Common myeloid progenitor, CD34-positive (primary cell): ENCODE data around the gene PIP4K2A.

Experiments
- CTCF ChIA-PET: fragments of 350-600 bp; sonication (Branson Sonifier 250); formaldehyde crosslinking; loops from one replicate; lab custom pipeline; 2021; ENCODE audit warnings: antibody characterized with exemption; lab: Charles Lee
- POLR2A ChIA-PET: fragments of 350-600 bp; sonication (Branson Sonifier 250); formaldehyde crosslinking; loops from one replicate; lab custom pipeline; 2021; ENCODE audit warnings: antibody characterized with exemption; lab: Charles Lee
- DNase-seq, 3 donors: peaks; one replicate each; pipeline versions ENCODE4 v3.0.0 to v3.0.0-alpha.2; 2013
- H3K27ac ChIP-seq, 2 experiments: 1 replicate in 1 of 2; 2 replicates in 1 of 2; pipeline ENCODE4 v1.7.0; 2013; ENCODE audit warnings: inconsistent platforms in 2 of 2, low read length in 2 of 2, mild to moderate bottlenecking in 2 of 2, low read depth in 1 of 2, moderate library complexity in 1 of 2; ENCODE audit not compliant: severe bottlenecking in 2 of 2, insufficient read depth in 1 of 2, poor library complexity in 1 of 2
- H3K27me3 ChIP-seq, 5 experiments: replicated peaks in 2 of 5; 1 replicate in 3 of 5; 2 replicates in 2 of 5; pipeline versions ENCODE4 v1.6.1 to v1.7.0; 2013; ENCODE audit warnings: low read length in 4 of 5, mild to moderate bottlenecking in 2 of 5, moderate library complexity in 2 of 5, inconsistent platforms in 1 of 5; ENCODE audit not compliant: insufficient read depth in 5 of 5, control insufficient read depth in 4 of 5
- H3K36me3 ChIP-seq, 4 experiments: 1 replicate in 2 of 4; 2 replicates in 2 of 4; pipeline versions ENCODE4 v1.6.1 to v1.7.0; 2013; ENCODE audit warnings: low read length in 3 of 4, control low read depth in 1 of 4, mild to moderate bottlenecking in 1 of 4; ENCODE audit not compliant: control insufficient read depth in 4 of 4, insufficient read depth in 4 of 4
- H3K4me1 ChIP-seq, 4 experiments: 1 replicate in 3 of 4; 2 replicates in 1 of 4; pipeline versions ENCODE4 v1.6.1 to v1.7.1; 2013; ENCODE audit warnings: low read length in 3 of 4, mild to moderate bottlenecking in 3 of 4, control low read depth in 1 of 4, inconsistent platforms in 1 of 4, moderate library complexity in 1 of 4; ENCODE audit not compliant: control insufficient read depth in 4 of 4, insufficient read depth in 4 of 4; ENCODE audit errors: control extremely low read depth in 1 of 4
- H3K4me3 ChIP-seq, 7 experiments: 1 replicate in 4 of 7; 2 replicates in 3 of 7; pipeline versions ENCODE4 v1.5.1 to v1.7.0; 2013; ENCODE audit warnings: mild to moderate bottlenecking in 7 of 7, low read length in 6 of 7, moderate library complexity in 6 of 7, inconsistent platforms in 2 of 7, low read depth in 2 of 7, control low read depth in 1 of 7; ENCODE audit not compliant: insufficient read depth in 4 of 7, control insufficient read depth in 1 of 7; ENCODE audit errors: extremely low read depth in 1 of 7
- H3K9me3 ChIP-seq, 5 experiments: 1 replicate in 4 of 5; 2 replicates in 1 of 5; pipeline versions ENCODE4 v1.6.1 to v1.7.1; 2013; ENCODE audit warnings: low read length in 4 of 5, mild to moderate bottlenecking in 2 of 5, inconsistent platforms in 1 of 5, low read depth in 1 of 5, moderate library complexity in 1 of 5; ENCODE audit not compliant: control insufficient read depth in 4 of 5, insufficient read depth in 2 of 5; ENCODE audit errors: control extremely low read depth in 1 of 5
- WGBS: methylation state at CpG from one replicate; pipeline ENCODE4 v1.1.5; 2013; ENCODE audit not compliant: insufficient coverage; 5-methylcytosine and 5-hydroxymethylcytosine counted together

Gene PIP4K2A

GRCh38 chr10:22657566-22658225 lies 56.7 kb downstream of the PIP4K2A start:
- no CpG with 5 or more reads among the region's 5 CpGs for WGBS
- Histone ChIP-seq H3K4me3 (peak overlapping the region in 1 of 7 experiments; percentile 33), H3K9me3 (no peaks in the 10 kb centered on the region), H3K4me1 (peaks cover 13 to 60% (median 41%) of the 10 kb centered on the region in 4 experiments), H3K27ac (peak overlapping the region; percentile 18 to 21), H3K36me3 (peaks cover 0 to 10% (median 2%) of the 10 kb centered on the region in 4 experiments), H3K27me3 (no peaks in the 10 kb centered on the region)
- ChIA-PET CTCF (interaction anchor here (1.0 to 2.0 kb wide), 4 partner anchors 10 to 195 kb away, joined by 3 to 6 read pairs (median 4); no protein-coding TSS in a partner anchor), POLR2A (interaction anchor here (0.6 to 0.8 kb wide), 2 partner anchors 126 to 408 kb away, joined by 3 read pairs; no protein-coding TSS in a partner anchor)
- no peak for DNase-seq

GRCh38 chr10:22657024-22657423 lies 57.4 kb downstream of the PIP4K2A start:
- POLR2A ChIA-PET, result interaction anchor here (0.6 to 0.7 kb wide), 2 partner anchors 41 to 407 kb away, joined by 3 to 5 read pairs; no protein-coding TSS in a partner anchor
- Histone ChIP-seq H3K9me3 (no peaks in the 10 kb centered on the region), H3K27ac (no peak overlapping the region), H3K4me1 (peaks cover 13 to 67% (median 44%) of the 10 kb centered on the region in 4 experiments), H3K36me3 (peaks cover 0 to 10% (median 2%) of the 10 kb centered on the region in 4 experiments), H3K27me3 (no peaks in the 10 kb centered on the region), H3K4me3 (no peak overlapping the region)
- WGBS, result 100% methylated on average over 1 of the region's 4 CpGs
- CTCF ChIA-PET, result interaction anchor here (2.0 kb wide), 1 partner anchor 10 kb away, joined by 6 read pairs; no protein-coding TSS in a partner anchor
- DNase-seq, result no peak

- 99% methylated on average over 6 of the region's 8 CpGs for WGBS
- no peak overlapping the region for H3K27ac ChIP-seq
- POLR2A ChIA-PET, result no interaction called here
- no peak overlapping the region for H3K4me3 ChIP-seq
- H3K9me3 ChIP-seq, result no peaks in the 10 kb centered on the region
- no peak for DNase-seq
- peaks cover 0 to 11% (median 2%) of the 10 kb centered on the region in 4 experiments for H3K36me3 ChIP-seq
- CTCF ChIA-PET, result interaction anchor here (0.9 to 1.5 kb wide), 3 partner anchors 13 to 58 kb away, joined by 3 read pairs; partner anchors contain the start of gene PIP4K2A
- H3K4me1 ChIP-seq, result peaks cover 16 to 76% (median 48%) of the 10 kb centered on the region in 4 experiments
- no peaks in the 10 kb centered on the region for H3K27me3 ChIP-seq
These were observed 58.3 kb downstream of the PIP4K2A start for GRCh38 chr10:22656036-22656435.

- POLR2A ChIA-PET, result no interaction called here
- Histone ChIP-seq H3K4me1 (peaks cover 16 to 82% (median 48%) of the 10 kb centered on the region in 4 experiments), H3K36me3 (peaks cover 0 to 13% (median 1%) of the 10 kb centered on the region in 4 experiments), H3K27me3 (no peaks in the 10 kb centered on the region), H3K27ac (no peak overlapping the region), H3K4me3 (no peak overlapping the region), H3K9me3 (no peaks in the 10 kb centered on the region)
- CTCF ChIA-PET, result interaction anchor here (0.9 to 2.1 kb wide), 7 partner anchors 14 to 59 kb away, joined by 3 to 7 read pairs (median 3); partner anchors contain the start of gene PIP4K2A
- 67% methylated on average over 4 of the region's 10 CpGs for WGBS
- peak in 1 of 3 donors; percentile 22 for DNase-seq
These were observed 58.9 kb downstream of the PIP4K2A start for GRCh38 chr10:22655312-22655981.

- H3K4me3 ChIP-seq, result peak overlapping the region in 2 of 7 experiments; percentile 23 to 40
- CTCF ChIA-PET, result interaction anchor here (0.9 to 2.0 kb wide), 3 partner anchors 10 to 40 kb away, joined by 3 to 7 read pairs (median 3); no protein-coding TSS in a partner anchor
- POLR2A ChIA-PET, result no interaction called here
These were observed 61.3 kb downstream of the PIP4K2A start for GRCh38 chr10:22652988-22653481.

GRCh38 chr10:22651276-22651980 lies 63.0 kb downstream of the PIP4K2A start:
- no peak for DNase-seq
- H3K4me3 ChIP-seq, result no peak overlapping the region
- ChIA-PET CTCF (interaction anchor here (1.5 to 2.0 kb wide), 2 partner anchors 11 to 16 kb away, joined by 4 to 6 read pairs; no protein-coding TSS in a partner anchor), POLR2A (interaction anchor here (0.6 kb wide), 1 partner anchor 20 kb away, joined by 5 read pairs; no protein-coding TSS in a partner anchor)
- H3K27me3 ChIP-seq, result no peaks in the 10 kb centered on the region
- H3K4me1 ChIP-seq, result peaks cover 33 to 97% (median 72%) of the 10 kb centered on the region in 4 experiments
- 76% methylated on average over 9 of the region's 12 CpGs for WGBS
- no peak overlapping the region for H3K27ac ChIP-seq
- no peaks in the 10 kb centered on the region for H3K9me3 ChIP-seq
- H3K36me3 ChIP-seq, result peaks cover 0 to 12% (median 3%) of the 10 kb centered on the region in 4 experiments

More at GRCh38 chr10:22652988-22653481, 61.3 kb downstream of the PIP4K2A start:
- H3K36me3 ChIP-seq, result peaks cover 0 to 16% (median 3%) of the 10 kb centered on the region in 4 experiments
- DNase-seq, result peak in 1 of 3 donors; percentile 50
- H3K27me3 ChIP-seq, result no peaks in the 10 kb centered on the region
- 67% methylated on average over 3 of the region's 6 CpGs for WGBS
- peaks cover 24 to 94% (median 63%) of the 10 kb centered on the region in 4 experiments for H3K4me1 ChIP-seq
- no peaks in the 10 kb centered on the region for H3K9me3 ChIP-seq
- H3K27ac ChIP-seq, result no peak overlapping the region
